ENCODE data around the gene LONP2.

The LONP2 gene

GRCh38 chr16:48212033-48212432, 32.1 kb upstream of the LONP2 start:
- H3K4me1 ChIP-seq: no peaks in the 10 kb centered on the region
- H3K9ac ChIP-seq: no peak overlapping the region
- no peak for TF ChIP-seq CTCF (IDR thresholded peaks at IDR 0.05)
- H2AFZ ChIP-seq: no peak overlapping the region
- no peaks in the 10 kb centered on the region for H3K27me3 ChIP-seq (ENCODE audit: control insufficient read depth, insufficient read depth, low read length)
- no peak overlapping the region for H3K27ac ChIP-seq
- no peaks in the 10 kb centered on the region for H3K36me3 ChIP-seq (ENCODE audit: control insufficient read depth, insufficient read depth, low read length)
- no peak overlapping the region for H3K4me2 ChIP-seq (ENCODE audit: low read length)
- H3K4me3 ChIP-seq (ENCODE audit: low read depth, low read length): no peak overlapping the region
- H3K9me3 ChIP-seq (ENCODE audit: control insufficient read depth, low read length): no peaks in the 10 kb centered on the region
- H3K79me2 ChIP-seq: no peaks in the 10 kb centered on the region

- TF ChIP-seq CTCF (IDR thresholded peaks at IDR 0.05): no peak
- H3K27ac ChIP-seq: no peak overlapping the region
- no peak overlapping the region for H3K4me3 ChIP-seq (ENCODE audit: low read depth, low read length)
Measured at GRCh38 chr16:48215738-48216137, 28.4 kb upstream of the LONP2 start.

GRCh38 chr16:48217708-48218107, 26.4 kb upstream of the LONP2 start:
- TF ChIP-seq CTCF (IDR thresholded peaks at IDR 0.05): no peak

More at GRCh38 chr16:48215738-48216137, 28.4 kb upstream of the LONP2 start:
- H3K36me3 ChIP-seq (ENCODE audit: control insufficient read depth, insufficient read depth, low read length): no peaks in the 10 kb centered on the region
- no peak overlapping the region for H2AFZ ChIP-seq
- H3K27me3 ChIP-seq (ENCODE audit: control insufficient read depth, insufficient read depth, low read length): no peaks in the 10 kb centered on the region
- H3K9ac ChIP-seq: no peak overlapping the region
- H3K9me3 ChIP-seq (ENCODE audit: control insufficient read depth, low read length): no peaks in the 10 kb centered on the region
- H3K79me2 ChIP-seq: no peaks in the 10 kb centered on the region
- no peaks in the 10 kb centered on the region for H3K4me1 ChIP-seq
- H3K4me2 ChIP-seq (ENCODE audit: low read length): no peak overlapping the region

GRCh38 chr16:48218473-48218872, 25.6 kb upstream of the LONP2 start:
- Histone ChIP-seq H3K9me3 (ENCODE audit: control insufficient read depth, low read length) (no peaks in the 10 kb centered on the region), H3K27ac (no peak overlapping the region), H3K36me3 (ENCODE audit: control insufficient read depth, insufficient read depth, low read length) (no peaks in the 10 kb centered on the region), H3K79me2 (no peaks in the 10 kb centered on the region), H3K4me1 (no peaks in the 10 kb centered on the region), H3K4me3 (ENCODE audit: low read depth, low read length) (no peak overlapping the region), H3K9ac (no peak overlapping the region), H3K4me2 (ENCODE audit: low read length) (no peak overlapping the region), H2AFZ (no peak overlapping the region), H3K27me3 (ENCODE audit: control insufficient read depth, insufficient read depth, low read length) (no peaks in the 10 kb centered on the region)
- no peak for TF ChIP-seq CTCF (IDR thresholded peaks at IDR 0.05)

More at GRCh38 chr16:48217708-48218107, 26.4 kb upstream of the LONP2 start:
- Histone ChIP-seq H3K79me2 (no peaks in the 10 kb centered on the region), H3K4me2 (ENCODE audit: low read length) (no peak overlapping the region), H3K4me3 (ENCODE audit: low read depth, low read length) (no peak overlapping the region), H3K9ac (no peak overlapping the region), H3K9me3 (ENCODE audit: control insufficient read depth, low read length) (no peaks in the 10 kb centered on the region), H2AFZ (no peak overlapping the region), H3K4me1 (no peaks in the 10 kb centered on the region), H3K36me3 (ENCODE audit: control insufficient read depth, insufficient read depth, low read length) (no peaks in the 10 kb centered on the region), H3K27me3 (ENCODE audit: control insufficient read depth, insufficient read depth, low read length) (no peaks in the 10 kb centered on the region), H3K27ac (no peak overlapping the region)

GRCh38 chr16:48220891-48221290, 23.2 kb upstream of the LONP2 start:
- TF ChIP-seq CTCF (IDR thresholded peaks at IDR 0.05): no peak
- H3K4me2 ChIP-seq (ENCODE audit: low read length): no peak overlapping the region
- no peaks in the 10 kb centered on the region for H3K9me3 ChIP-seq (ENCODE audit: control insufficient read depth, low read length)
- H3K27me3 ChIP-seq (ENCODE audit: control insufficient read depth, insufficient read depth, low read length): no peaks in the 10 kb centered on the region
- H3K36me3 ChIP-seq (ENCODE audit: control insufficient read depth, insufficient read depth, low read length): no peaks in the 10 kb centered on the region
- no peaks in the 10 kb centered on the region for H3K79me2 ChIP-seq
- H3K27ac ChIP-seq: no peak overlapping the region
- no peak overlapping the region for H2AFZ ChIP-seq
- H3K9ac ChIP-seq: no peak overlapping the region
- no peaks in the 10 kb centered on the region for H3K4me1 ChIP-seq
- no peak overlapping the region for H3K4me3 ChIP-seq (ENCODE audit: low read depth, low read length)
